Motor neuron (in vitro differentiated cells): Measurements from ENCODE around the gene OXCT2. TPM values are rescaled to one million over a fixed set of nuclear protein-coding genes. Genes with fewer than 3 reads are reported as not detected.

Experiments used
- total RNA-seq, 8 experiments: library from RNA; unstranded; fragments of 300-600 nt; gene quantifications; 2 replicates each; pipeline versions ENCODE4 v1.2.3 to v1.2.4, GENCODE V29; 2022

The OXCT2 gene
- total RNA-seq, 8 experiments from 2014 or later = 0.51 to 1.8 (median 0.93) TPM; not detected in 1

Other genes starting within 250 kb of the OXCT2 start
- 100 to 1,000 TPM in 7 of 8 experiments, 10 to 100 TPM in 1; 92.6 to 351 (median 170) TPM for gene PABPC4, start 194.6 kb downstream of the OXCT2 start, total RNA-seq
- 1 to 10 TPM in 2 of 8 experiments, under 1 TPM in 5, not detected in 1; 0.16 to 8.4 (median 0.50) TPM for gene HEYL, start 131.7 kb downstream of the OXCT2 start, total RNA-seq
- gene NT5C1A, start 99.2 kb downstream of the OXCT2 start, total RNA-seq = 1 to 10 TPM in 3 of 8 experiments, under 1 TPM in 2, not detected in 3; 0.22 to 2.0 (median 1.0) TPM
- gene HPCAL4, start 79.9 kb downstream of the OXCT2 start, total RNA-seq = 10 to 100 TPM in 5 of 8 experiments, 1 to 10 TPM in 1, under 1 TPM in 2; 0.17 to 36.8 (median 15.9) TPM
- 10 to 100 TPM; 45.9 to 84.5 (median 54.6) TPM for gene PPIE, start 32.5 kb downstream of the OXCT2 start, total RNA-seq
- 1 to 10 TPM in 4 of 8 experiments, under 1 TPM in 4; 0.20 to 3.5 (median 1.1) TPM for gene BMP8B, start 17.5 kb upstream of the OXCT2 start, total RNA-seq
- 10 to 100 TPM; 19.5 to 57.6 (median 38.6) TPM for gene TRIT1, start 112.2 kb upstream of the OXCT2 start, total RNA-seq
- 10 to 100 TPM in 5 of 8 experiments, under 1 TPM in 3; 0.18 to 85.1 (median 33.6) TPM for gene MYCL, start 130.6 kb upstream of the OXCT2 start, total RNA-seq
- gene MFSD2A, start 183.8 kb upstream of the OXCT2 start, total RNA-seq = 10 to 100 TPM in 5 of 8 experiments, 1 to 10 TPM in 3; 2.4 to 48.6 (median 25.8) TPM